Stimulated activated CD8-positive, alpha-beta memory T cell treated with anti-CD3 and anti-CD28 coated beads, Interleukin-15, amount 100 ng/mL, for 24 hours (primary cell): Measurements from ENCODE around the gene TTC23.

Experiments
- DNase-seq: peaks from one replicate; pipeline ENCODE4 v3.0.0-alpha.2; 2020; ENCODE audit warnings: low read depth

Gene TTC23

DNA sequence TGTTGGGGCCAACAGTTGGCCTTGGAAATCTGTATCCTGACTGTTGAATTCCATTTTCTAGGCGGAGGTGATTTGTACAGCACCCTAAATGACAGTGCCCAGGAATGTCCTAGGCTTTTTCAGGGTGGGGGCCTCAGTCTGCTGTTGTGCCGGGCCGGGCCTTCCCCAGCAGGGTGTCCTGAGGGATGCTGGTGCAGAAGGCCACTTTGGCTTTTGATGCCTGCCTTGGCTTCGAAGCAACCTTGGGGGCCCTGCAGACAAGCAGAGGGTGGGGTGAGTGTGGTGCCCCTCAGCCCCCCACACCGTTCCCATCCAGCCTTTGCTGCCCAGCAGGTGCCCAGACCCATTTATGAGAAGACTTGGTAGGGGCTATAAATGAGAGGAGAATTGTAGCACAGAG, 111.5 kb downstream of the TTC23 start:
- no peak for DNase-seq

DNA sequence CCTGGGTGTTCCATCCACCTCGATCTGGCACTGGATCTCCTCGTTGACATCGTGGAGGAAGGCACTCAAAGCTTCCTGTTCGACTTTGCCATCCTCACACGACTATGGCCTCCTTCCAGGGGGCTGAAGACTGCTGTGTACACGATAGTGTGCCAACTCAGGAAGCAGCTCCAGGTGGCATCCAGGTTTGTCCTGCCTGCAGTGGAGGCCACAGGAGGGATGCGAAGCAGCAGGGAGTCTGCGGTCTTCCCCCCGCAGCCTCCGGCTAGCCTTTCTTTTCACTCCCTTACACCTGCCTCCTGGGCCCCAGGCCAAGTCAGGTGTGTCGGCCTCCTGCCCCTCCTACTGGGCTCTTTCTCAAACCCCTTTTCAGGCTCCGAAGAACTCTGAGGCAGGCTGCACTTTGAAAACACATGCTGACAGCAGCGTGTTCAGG, 112.3 kb downstream of the TTC23 start:
- no peak for DNase-seq

DNA sequence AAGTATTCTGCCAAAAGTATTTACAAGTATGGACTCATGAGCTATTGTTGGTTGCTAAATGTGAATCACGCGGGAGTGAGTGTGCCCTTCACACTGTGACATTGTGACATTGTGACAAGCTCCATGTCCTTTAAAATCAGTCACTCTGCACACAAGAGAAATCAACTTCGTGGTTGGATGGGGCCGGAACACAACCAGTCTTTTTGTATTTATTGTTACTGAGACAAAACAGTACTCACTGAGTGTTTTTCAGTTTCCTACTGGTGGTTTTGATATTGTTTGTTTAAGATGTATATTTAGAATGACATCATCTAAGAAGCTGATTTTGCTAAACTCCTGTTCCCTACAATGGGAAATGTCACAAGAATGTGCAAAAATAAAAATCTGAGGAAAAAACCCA, 114.2 kb downstream of the TTC23 start:
- no peak for DNase-seq

DNA sequence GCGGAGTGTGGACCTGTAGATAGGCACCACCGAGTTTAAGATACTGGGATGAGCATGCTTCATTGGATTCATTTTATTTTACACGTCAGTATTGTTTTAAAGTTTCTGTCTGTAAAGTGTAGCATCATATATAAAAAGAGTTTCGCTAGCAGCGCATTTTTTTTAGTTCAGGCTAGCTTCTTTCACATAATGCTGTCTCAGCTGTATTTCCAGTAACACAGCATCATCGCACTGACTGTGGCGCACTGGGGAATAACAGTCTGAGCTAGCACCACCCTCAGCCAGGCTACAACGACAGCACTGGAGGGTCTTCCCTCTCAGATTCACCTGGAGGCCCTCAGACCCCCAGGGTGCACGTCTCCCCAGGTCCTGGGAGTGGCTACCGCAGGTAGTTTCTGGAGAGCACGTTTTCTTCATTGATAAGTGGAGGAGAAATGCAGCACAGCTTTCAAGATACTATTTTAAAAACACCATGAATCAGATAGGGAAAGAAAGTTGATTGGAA, 115.0 kb downstream of the TTC23 start:
- no peak for DNase-seq

DNA sequence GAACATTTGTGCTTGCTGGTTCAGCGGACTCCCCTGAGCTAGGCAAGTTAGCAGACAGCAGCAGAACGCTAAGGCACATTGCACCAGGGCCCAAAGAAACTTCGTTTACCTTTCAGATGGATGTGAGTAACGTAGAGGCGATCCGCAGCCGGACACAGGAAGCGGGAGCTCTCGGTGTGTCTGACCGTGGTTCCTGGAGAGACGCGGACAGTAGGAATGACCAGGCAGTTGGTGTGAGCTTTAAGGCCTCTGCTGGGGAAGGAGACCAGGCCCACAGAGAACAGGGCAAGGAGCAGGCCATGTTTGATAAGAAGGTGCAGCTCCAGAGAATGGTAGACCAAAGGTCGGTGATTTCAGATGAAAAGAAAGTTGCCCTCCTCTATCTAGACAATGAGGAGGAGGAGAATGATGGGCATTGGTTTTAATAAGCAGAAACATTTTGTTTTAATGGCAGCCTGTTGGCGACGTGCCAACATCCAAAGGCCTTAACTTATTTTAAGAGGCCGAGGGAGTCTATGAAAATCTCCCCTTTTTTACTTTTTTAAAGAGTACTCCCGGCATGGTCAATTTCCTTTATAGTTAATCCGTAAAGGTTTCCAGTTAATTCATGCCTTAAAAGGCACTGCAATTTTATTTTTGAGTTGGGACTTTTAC, 116.6 kb downstream of the TTC23 start:
- no peak for DNase-seq

DNA sequence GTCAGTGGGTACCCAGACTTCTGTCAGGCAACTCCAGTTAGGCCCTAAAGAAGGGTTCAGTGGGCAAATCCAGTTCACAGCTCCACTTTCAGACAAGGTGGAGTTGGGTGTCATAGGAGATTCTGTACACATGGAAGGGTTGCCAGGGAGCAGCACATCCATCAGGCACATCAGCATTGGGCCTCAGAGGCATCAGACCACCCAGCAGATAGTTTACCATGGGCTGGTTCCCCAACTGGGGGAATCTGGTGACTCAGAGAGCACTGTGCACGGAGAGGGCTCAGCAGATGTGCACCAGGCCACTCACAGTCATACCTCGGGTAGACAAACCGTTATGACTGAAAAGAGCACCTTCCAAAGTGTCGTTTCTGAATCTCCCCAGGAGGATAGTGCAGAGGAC, 117.3 kb downstream of the TTC23 start:
- no peak for DNase-seq

DNA sequence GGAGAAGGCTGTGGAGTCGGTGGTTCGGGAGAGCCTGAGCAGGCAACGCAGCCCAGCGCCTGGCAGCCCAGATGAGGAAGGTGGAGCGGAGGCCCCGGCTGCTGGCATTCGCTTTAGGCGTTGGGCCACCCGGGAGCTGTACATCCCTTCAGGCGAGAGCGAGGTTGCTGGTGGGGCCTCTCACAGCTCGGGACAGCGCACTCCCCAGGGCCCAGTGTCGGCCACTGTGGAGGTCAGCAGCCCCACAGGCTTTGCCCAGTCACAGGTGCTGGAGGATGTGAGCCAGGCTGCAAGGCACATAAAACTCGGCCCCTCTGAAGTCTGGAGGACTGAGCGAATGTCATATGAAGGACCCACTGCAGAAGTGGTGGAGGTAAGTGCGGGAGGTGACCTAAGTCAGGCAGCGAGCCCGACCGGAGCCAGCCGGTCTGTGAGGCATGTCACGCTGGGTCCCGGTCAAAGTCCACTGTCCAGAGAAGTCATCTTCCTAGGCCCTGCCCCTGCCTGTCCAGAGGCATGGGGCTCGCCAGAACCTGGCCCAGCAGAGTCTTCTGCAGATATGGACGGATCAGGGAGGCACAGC, 117.8 kb downstream of the TTC23 start:
- no peak for DNase-seq

DNA sequence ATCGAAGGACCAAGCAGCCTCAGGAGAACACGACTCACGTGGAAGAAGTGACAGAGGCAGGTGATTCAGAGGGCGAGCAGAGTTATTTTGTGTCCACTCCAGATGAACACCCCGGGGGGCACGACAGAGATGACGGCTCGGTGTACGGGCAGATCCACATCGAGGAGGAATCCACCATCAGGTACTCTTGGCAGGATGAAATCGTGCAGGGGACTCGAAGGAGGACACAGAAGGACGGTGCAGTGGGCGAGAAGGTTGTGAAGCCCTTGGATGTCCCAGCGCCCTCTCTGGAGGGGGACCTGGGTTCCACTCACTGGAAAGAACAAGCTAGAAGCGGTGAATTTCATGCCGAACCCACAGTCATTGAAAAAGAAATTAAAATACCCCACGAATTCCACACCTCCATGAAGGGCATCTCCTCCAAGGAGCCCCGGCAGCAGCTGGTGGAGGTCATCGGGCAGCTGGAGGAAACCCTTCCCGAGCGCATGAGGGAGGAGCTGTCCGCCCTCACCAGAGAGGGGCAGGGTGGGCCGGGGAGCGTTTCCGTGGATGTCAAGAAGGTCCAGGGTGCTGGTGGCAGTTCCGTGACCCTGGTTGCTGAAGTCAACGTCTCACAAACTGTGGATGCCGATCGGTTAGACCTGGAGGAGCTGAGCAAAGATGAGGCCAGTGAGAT, 118.5 kb downstream of the TTC23 start:
- no peak for DNase-seq

DNA sequence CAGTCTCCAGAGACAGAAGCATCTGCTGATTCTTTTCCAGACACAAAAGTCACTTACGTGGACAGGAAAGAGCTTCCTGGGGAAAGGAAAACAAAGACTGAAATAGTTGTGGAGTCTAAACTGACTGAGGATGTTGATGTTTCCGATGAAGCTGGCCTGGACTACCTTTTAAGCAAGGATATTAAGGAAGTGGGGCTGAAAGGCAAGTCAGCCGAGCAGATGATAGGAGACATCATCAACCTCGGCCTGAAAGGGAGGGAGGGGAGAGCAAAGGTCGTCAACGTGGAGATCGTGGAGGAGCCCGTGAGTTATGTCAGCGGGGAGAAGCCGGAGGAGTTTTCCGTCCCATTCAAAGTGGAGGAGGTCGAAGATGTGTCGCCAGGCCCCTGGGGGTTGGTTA, 119.1 kb downstream of the TTC23 start:
- DNase-seq, result no peak

DNA sequence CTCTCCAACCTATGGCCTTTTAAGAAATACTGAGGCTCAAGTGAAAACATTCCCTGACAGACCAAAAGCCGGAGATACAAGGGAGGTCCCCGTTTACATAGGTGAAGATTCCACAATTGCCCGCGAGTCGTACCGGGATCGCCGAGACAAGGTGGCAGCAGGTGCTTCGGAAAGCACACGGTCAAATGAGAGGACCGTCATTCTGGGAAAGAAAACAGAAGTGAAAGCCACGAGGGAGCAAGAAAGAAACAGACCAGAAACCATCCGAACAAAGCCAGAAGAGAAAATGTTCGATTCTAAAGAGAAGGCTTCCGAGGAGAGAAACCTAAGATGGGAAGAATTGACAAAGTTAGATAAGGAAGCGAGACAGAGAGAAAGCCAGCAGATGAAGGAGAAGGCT, 119.7 kb downstream of the TTC23 start:
- DNase-seq, result no peak

DNA sequence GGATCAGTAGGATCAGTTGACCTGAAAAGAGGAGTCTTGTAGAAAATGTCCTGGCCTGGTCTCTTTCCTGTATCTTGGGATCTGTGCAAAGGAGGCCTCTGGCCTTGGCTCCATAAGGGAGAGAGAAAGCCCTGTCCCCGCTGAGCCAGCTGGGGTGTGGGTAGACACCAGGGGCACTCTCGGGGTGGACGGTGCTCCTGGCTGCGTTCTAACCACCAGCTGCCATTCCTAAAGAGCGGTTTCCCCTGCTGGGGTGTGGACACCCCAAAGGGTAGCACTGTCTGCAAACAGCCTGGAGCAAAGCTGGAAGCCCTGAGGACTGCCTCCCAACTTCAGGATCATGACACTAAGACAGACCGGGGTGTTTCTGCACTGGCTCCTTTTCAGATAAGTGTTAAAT, 121.0 kb downstream of the TTC23 start:
- DNase-seq, result no peak

DNA sequence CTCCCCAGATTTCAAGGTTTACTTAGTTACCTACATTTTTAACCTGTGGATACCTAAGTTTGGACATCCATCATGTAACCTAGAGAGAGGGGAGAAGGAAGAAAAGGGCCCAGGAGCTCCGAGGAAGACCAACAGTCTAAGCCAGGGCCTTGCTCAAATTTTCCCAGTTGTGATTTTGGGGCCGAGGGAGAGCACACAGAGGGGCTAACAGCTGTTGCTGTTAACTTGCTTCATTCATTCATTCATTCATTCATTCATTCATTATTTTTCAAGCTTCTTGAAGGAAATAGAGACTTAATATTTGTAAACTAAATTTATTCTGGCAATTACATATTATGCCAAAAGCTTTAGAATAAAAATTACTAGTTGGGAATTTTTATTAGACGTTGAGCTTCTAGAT, 121.6 kb downstream of the TTC23 start:
- no peak for DNase-seq

DNA sequence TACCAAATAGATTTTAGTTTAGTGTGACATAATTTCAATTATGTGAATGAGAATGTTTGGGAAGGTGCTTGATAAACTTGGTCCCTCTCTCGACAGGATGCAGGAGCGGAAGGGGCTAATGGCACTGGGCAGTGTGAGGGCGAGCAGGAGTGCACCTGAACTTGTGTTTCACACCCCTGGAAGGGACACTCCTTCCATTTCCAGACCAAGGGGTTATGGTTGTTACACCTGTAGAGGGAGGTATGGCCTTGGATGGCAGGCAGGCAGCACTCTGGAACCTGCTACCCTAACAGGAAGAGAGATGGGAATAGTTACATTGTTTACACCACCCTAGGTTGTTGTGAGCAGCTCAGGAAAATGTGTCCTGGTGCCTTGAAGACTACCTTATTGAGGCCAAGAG, 122.5 kb downstream of the TTC23 start:
- no peak for DNase-seq

DNA sequence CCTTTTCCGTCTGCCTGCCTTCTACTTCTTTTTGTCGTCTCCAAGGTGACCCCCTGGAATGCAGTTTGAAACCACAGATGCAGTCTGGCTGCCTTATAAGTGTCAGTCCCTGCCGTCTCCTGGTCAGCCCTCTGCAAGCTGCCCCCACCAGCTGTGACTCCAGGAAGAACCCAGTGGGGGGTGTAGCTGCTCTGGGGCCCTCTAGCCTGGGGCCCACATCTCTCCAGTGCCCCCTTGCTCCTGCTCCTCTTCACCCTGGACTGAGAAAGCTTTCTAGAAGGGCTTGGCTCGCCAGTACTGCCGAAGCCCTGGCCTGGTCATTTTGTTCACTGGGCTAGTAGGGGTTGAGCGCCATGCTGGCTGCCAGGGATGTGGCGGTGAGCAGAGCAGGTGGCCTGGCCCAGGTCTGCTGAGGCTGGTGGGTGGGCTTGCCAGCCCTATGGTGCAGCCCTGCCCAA, 123.2 kb downstream of the TTC23 start:
- DNase-seq, result no peak

DNA sequence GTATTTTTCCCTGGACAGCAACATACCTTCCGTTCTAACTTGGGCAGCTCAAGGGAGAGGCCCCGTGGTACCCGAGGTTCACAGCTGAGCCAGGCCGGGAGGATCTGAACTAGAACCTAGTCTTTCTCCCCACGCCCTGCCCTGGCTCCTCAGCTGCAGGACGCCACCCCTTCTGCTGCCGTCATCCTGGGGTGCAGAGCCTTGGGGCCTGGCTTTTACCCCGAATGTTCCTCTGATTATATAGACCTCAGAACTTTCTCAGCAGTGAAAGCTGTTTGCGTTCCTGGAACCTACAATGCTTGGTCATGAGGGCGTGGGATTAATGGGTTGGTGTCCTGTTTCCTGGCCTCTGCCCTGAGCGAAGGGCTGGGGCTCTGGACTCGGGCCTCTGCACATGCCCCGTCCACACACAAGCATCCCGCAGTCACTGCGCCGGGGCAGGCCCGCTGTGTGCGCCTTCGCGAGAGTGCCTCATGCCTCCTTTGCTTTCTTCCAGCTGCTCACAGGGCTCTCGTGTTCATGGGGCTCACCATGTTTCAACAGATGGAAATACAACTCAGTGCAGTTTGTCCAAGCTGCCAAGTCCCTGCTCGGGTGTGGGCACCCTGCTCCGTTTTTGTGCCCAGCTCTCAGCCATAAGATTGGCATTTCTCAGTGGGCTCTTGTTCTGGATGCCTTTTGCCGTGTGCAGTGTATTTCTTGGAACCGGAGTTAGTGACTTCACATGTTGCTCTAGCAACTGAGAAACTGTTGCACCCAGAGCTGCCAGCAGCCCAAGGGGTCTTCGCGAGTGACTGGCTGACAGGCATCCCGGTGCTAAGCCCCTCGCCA, 124.1 kb downstream of the TTC23 start:
- DNase-seq, result no peak

DNA sequence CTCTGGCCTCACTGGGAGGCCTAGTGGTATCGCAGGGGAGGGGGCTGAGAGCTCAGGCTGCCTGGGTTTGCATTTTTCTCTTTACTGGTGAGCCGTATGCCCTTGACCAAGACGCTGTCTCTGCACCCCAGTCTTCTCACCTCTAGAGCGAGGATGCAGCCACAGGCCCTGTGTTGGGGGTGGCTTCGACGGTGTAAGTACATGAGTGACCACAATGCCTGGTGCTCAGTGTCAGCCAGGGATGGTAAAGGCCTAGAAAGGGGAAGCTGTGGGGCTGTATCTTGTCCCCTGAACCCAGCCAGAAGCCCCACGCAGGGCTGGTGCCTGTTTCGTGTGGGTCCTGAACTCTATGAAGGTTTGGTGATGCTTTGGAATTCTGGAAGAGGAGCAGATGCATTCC, 124.7 kb downstream of the TTC23 start:
- no peak for DNase-seq

DNA sequence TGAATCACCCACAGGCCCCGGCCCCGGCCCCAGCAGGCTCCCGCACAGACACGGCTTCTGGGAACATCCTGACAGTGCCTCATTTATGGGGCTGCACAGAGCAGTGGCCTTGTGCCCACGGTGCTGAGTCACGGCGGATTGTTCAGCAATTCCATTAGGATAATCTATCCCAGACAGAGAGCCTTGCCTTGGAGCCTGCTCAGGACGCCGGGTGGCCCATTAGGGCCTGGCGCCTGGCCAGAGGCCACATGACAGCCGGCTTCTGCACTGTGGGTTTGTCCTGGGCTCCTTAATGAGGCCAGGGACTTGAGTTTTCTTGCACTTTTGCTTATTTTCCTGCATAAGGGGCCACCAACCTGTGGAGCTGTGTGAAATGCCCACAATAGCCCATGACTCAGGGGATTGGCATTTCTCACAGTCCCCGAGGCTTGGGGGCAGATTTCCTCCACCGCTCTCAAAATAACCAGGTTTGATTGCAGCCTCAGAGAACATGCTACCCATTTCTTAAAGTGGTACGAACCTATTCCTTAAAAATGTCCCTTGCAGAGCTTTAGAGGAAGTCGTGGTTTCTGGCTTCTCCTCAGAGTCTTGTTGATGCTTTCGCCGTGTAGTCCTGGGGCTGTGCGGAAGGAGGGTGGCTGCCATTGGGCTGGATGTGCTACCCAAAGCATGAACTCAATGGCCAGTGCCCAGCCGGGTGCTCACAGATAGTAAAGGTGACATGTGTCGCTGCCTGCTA, 125.5 kb downstream of the TTC23 start:
- DNase-seq, result no peak

DNA sequence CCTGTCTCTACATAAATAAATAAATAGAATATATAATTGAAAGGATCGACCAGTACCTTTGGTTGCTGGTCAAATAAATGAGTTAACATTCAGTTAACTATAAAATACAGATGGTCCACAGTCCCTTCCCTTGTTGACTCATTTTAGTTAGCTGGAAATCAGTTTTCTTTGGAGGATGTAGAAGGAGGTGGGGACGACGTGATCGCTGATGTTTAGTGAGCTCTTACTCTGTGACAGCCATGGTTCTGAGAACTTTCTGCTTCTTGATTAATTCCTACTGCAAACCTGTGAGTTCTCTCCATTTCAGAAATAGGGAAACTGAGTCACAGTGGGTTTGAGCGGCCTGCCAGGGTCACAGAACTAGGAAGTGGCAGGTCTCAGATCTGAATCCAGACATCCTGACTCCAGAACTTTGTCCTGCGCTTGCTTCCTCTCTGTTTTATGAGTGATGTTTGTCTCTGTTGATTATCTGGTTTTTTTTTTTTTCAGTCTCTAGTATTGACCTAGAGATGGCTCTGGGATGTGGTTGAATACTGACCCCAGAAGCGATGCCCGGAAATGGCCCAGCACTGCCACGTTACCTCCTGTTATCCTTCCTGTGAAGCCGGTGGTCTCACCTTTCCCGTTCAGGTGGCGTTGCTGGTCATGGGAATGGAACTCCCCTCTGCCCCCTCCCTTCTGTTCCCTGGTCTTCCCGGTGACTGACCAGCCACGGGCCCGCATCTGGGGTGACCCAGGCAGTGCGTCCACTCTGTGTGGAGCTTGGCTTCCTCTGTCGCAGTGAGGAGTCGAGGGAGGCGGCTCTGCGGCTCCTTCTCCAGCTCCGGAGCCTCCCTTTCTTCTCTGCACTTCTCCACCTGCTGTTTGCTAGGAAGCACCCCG, 126.3 kb downstream of the TTC23 start:
- no peak for DNase-seq

DNA sequence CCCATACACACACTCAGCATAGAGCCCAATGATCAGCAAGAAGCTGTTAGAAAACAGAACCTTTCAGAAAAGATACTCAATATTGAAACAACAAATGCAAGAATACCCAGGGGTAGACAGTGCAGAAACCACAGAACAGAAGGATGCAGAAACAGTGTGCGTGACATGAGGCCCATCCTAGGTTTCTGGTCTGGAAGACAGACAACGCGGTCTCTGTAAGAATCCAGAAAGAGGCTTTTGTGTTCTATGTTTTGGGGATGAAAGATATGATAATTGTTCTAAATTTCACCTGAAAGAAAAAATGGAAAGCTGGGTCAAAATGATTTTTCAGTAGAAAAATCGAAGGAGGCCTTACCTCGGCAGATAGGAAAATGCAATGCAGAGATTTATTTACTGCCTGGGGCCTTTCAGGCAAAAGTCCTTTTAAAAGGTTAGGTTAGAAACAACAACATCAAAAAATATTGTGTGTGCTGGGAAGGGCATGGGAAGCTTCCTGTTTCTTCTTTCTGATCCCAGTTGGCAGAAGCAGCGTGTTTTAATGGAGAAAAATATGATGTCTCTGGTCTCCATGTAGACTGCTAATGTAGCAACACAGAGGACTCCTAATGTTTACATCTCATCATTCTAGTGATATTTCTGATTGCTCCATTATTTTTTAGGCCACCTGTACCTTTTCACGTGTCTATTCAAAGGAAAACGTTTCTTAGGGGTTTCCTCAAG, 127.5 kb downstream of the TTC23 start:
- no peak for DNase-seq

DNA sequence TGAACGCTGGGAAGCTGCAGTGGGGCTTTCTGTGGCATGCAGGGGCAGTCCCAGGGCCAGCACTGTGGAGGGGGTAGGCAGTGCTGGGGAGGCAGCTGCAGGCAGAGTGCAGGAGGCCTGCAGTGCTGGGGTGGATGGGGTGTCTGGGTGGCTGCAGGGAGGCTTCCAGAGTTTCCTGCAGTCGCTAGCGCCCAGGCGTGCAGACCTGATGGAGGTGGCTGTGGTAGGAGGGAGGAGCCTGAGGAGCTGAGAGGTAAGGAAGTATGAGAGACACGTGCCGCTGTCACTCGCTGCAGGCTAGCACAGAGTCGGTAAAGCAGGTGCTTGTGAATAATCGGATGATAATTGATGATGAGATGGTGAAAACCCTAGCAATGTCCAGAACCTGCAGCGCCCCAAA, 128.2 kb downstream of the TTC23 start:
- DNase-seq, result no peak
